Caco-2 (cell line): ENCODE data around the gene LMF1. TPM values are rescaled to one million over a fixed set of nuclear protein-coding genes. Genes with fewer than 3 reads are reported as not detected.

Experiments used
- BruUV-seq: library from RNA; stranded (reverse); fragments of 400-500 nt; replicated peaks from 2 replicates; lab custom pipeline; 2021; lab: Mats Ljungman, UMichigan
- CTCF ChIA-PET: fragments of 300-600 bp; sonication (Branson Sonifier 250); formaldehyde crosslinking; loops from one replicate; lab custom pipeline; 2022; ENCODE audit warnings: antibody characterized with exemption; lab: Charles Lee
- POLR2A ChIA-PET: fragments of 300-600 bp; sonication (Branson Sonifier 250); formaldehyde crosslinking; loops from one replicate; lab custom pipeline; 2022; ENCODE audit warnings: antibody characterized with exemption; lab: Charles Lee
- DNase-seq, 2 experiments: peaks; one replicate each; pipeline versions ENCODE4 v3.0.0 to v3.0.0-alpha.2; 2020 to 2022
- H3K27me3 ChIP-seq: replicated peaks from 2 replicates; pipeline ENCODE4 v1.6.0; 2011; ENCODE audit warnings: low read length; ENCODE audit not compliant: control insufficient read depth, insufficient read depth
- H3K36me3 ChIP-seq: 2 replicates; pipeline ENCODE4 v1.5.1; 2011; ENCODE audit warnings: low read length; ENCODE audit not compliant: control insufficient read depth, insufficient read depth
- H3K4me1 ChIP-seq: fragments of 250-450 bp; sonication (Bioruptor Pico); 2 replicates; pipeline ENCODE4 v1.5.1; 2020; ENCODE audit warnings: mild to moderate bottlenecking
- H3K4me3 ChIP-seq: 2 replicates; pipeline ENCODE4 v1.5.1; 2011; ENCODE audit warnings: low read depth, mild to moderate bottlenecking, control low read depth, low read length
- H3K9me3 ChIP-seq: fragments of 250-450 bp; sonication (Bioruptor Pico); 2 replicates; pipeline ENCODE4 v1.5.1; 2020; ENCODE audit warnings: mild to moderate bottlenecking, moderate library complexity
- H3K27ac Mint-ChIP-seq: one replicate; pipeline ENCODE4 v1.8.0; 2022; ENCODE audit warnings: mixed read lengths; ENCODE audit not compliant: unreplicated experiment
- H3K27me3 Mint-ChIP-seq: one replicate; pipeline ENCODE4 v1.8.0; 2022; ENCODE audit warnings: mixed read lengths; ENCODE audit not compliant: insufficient read depth, unreplicated experiment
- H3K36me3 Mint-ChIP-seq: one replicate; pipeline ENCODE4 v1.8.0; 2022; ENCODE audit warnings: mild to moderate bottlenecking, mixed read lengths; ENCODE audit not compliant: insufficient read depth, unreplicated experiment
- H3K4me1 Mint-ChIP-seq: one replicate; pipeline ENCODE4 v1.8.0; 2022; ENCODE audit warnings: low read depth, mixed read lengths; ENCODE audit not compliant: unreplicated experiment
- H3K4me3 Mint-ChIP-seq: one replicate; pipeline ENCODE4 v1.8.0; 2022; ENCODE audit warnings: mild to moderate bottlenecking, moderate library complexity, mixed read lengths; ENCODE audit not compliant: unreplicated experiment
- H3K9me3 Mint-ChIP-seq: one replicate; pipeline ENCODE4 v1.8.0; 2022; ENCODE audit warnings: mixed read lengths; ENCODE audit not compliant: unreplicated experiment
- intact Hi-C: fragments of 100-400 bp; cut with micrococcal nuclease; formaldehyde crosslinking; loops from one replicate; pipeline ENCODE4 v1.10.0; 2022; ENCODE audit not compliant: unreplicated experiment
- total RNA-seq: library from RNA; stranded (reverse); gene quantifications from 2 replicates; pipeline ENCODE4 v1.2.3, GENCODE V29; 2022
- TF ChIP-seq, protein P1 (sequence below), 2 experiments: fragments of 200-600 bp in 1 of 2; IDR thresholded peaks; 1 replicate in 1 of 2; 2 replicates in 1 of 2; pipeline versions ENCODE4 v1.5.1 to v1.8.0; 2011 to 2022; ENCODE audit warnings: antibody characterized with exemption in 1 of 2, control low read depth in 1 of 2, inconsistent platforms in 1 of 2, low read depth in 1 of 2, low read length in 1 of 2, mild to moderate bottlenecking in 1 of 2, moderate library complexity in 1 of 2; ENCODE audit not compliant: insufficient read depth in 1 of 2, severe bottlenecking in 1 of 2, unreplicated experiment in 1 of 2

The LMF1 gene
- total RNA-seq, 1 experiment from 2014 or later = 12.3 TPM

DNA sequence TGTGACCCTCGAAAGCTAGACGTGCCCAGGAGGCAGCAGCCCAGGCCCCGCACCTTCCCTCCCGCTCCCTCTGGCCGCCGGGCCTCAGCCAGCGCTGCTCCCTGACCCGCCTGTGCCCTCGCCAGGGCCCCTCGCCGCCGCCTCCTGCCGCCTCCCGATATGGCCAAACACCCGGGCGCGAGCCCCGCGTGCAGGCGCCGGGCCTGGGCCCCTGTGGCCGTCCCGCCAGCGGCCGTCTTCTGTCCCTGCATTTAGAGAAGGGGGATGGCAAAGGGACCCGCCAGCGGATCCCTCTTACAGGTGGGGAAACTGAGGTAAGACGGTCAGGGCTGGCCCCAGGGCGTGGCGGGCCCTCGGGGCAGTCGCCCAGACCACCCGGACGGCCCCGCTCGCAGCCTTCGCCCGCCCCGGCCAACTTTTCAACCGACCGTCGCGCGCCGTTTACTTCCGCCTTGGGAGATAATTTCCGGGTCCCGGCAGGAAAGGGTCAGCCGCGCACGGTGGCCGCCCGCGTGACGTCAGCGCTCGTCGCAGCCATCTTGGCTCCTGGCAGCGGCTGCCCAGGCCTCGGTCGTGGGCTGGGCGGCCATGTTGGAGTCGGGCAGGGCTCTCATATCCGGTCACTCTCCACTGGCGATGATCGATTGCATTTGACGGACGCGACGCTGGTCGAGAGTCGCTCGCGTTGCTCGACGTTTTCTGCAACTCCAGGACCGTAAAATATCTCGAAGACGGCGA lies 163.3 kb downstream of the LMF1 start:
- peaks cover 15% of the 10 kb centered on the region for H3K36me3 Mint-ChIP-seq
- H3K27me3 Mint-ChIP-seq = no peaks in the 10 kb centered on the region
- peak overlapping the region; percentile 96 for H3K4me3 Mint-ChIP-seq
- CTCF ChIA-PET = interaction anchor here (1.2 kb wide), 1 partner anchor 19 kb away, joined by 3 read pairs; the partner anchor contains the start of genes CHTF18 and RPUSD1
- peak; percentile 92 to 94 for DNase-seq
- peak overlapping the region; percentile 94 for H3K27ac Mint-ChIP-seq
- Histone ChIP-seq H3K36me3 (no peaks in the 10 kb centered on the region), H3K27me3 (no peaks in the 10 kb centered on the region), H3K9me3 (no peaks in the 10 kb centered on the region), H3K4me1 (no peaks in the 10 kb centered on the region), H3K4me3 (peak overlapping the region; percentile 76)
- no TSS peak for BruUV-seq
- intact Hi-C loops = no loop called here
- POLR2A ChIA-PET = interaction anchor here (0.5 kb wide), 1 partner anchor 812 kb away, joined by 3 read pairs; no protein-coding TSS in a partner anchor
- H3K4me1 Mint-ChIP-seq = no peaks in the 10 kb centered on the region
- TF ChIP-seq, protein P1, sequence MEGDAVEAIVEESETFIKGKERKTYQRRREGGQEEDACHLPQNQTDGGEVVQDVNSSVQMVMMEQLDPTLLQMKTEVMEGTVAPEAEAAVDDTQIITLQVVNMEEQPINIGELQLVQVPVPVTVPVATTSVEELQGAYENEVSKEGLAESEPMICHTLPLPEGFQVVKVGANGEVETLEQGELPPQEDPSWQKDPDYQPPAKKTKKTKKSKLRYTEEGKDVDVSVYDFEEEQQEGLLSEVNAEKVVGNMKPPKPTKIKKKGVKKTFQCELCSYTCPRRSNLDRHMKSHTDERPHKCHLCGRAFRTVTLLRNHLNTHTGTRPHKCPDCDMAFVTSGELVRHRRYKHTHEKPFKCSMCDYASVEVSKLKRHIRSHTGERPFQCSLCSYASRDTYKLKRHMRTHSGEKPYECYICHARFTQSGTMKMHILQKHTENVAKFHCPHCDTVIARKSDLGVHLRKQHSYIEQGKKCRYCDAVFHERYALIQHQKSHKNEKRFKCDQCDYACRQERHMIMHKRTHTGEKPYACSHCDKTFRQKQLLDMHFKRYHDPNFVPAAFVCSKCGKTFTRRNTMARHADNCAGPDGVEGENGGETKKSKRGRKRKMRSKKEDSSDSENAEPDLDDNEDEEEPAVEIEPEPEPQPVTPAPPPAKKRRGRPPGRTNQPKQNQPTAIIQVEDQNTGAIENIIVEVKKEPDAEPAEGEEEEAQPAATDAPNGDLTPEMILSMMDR (IDR thresholded peaks at IDR 0.05; ENCODE audit: insufficient read depth in 1 of 2, low read depth in 1 of 2, low read length in 1 of 2, severe bottlenecking in 1 of 2, unreplicated experiment in 1 of 2) = no peak
- no peaks in the 10 kb centered on the region for H3K9me3 Mint-ChIP-seq

DNA sequence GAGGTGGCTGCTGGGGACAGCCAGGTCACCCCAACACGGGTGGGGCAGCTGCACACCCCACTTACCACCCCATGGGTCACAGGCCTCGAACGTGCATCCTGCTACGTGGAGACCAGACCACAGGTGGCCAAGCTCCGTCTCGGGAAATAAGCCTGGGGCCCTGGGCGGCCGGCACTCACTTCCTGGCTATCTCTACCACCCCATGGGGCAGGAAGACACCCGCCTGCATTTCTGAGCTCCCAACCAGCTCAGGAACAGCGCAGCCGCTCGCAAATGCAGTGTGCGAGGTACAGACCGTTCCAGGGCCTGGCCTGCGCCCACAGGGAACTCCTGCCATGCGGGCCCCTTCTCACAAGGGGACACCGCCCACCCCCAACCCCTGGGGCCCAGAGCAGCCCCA lies 165.3 kb downstream of the LMF1 start:
- no peak overlapping the region for H3K27ac Mint-ChIP-seq
- H3K36me3 Mint-ChIP-seq = peaks cover 18% of the 10 kb centered on the region
- Histone ChIP-seq H3K27me3 (no peaks in the 10 kb centered on the region), H3K4me1 (peaks cover 4% of the 10 kb centered on the region), H3K9me3 (no peaks in the 10 kb centered on the region), H3K4me3 (no peak overlapping the region), H3K36me3 (no peaks in the 10 kb centered on the region)
- no peak overlapping the region for H3K4me3 Mint-ChIP-seq
- TF ChIP-seq, protein P1 (IDR thresholded peaks at IDR 0.05; ENCODE audit: insufficient read depth in 1 of 2, low read depth in 1 of 2, low read length in 1 of 2, severe bottlenecking in 1 of 2, unreplicated experiment in 1 of 2) = no peak
- BruUV-seq = no TSS peak
- H3K27me3 Mint-ChIP-seq = no peaks in the 10 kb centered on the region
- POLR2A ChIA-PET = interaction anchor here (0.6 kb wide), 1 partner anchor 62 kb away, joined by 5 read pairs; no protein-coding TSS in a partner anchor
- H3K4me1 Mint-ChIP-seq = no peaks in the 10 kb centered on the region
- DNase-seq = no peak
- no peaks in the 10 kb centered on the region for H3K9me3 Mint-ChIP-seq
- intact Hi-C loops = no loop called here
- CTCF ChIA-PET = no interaction called here

DNA sequence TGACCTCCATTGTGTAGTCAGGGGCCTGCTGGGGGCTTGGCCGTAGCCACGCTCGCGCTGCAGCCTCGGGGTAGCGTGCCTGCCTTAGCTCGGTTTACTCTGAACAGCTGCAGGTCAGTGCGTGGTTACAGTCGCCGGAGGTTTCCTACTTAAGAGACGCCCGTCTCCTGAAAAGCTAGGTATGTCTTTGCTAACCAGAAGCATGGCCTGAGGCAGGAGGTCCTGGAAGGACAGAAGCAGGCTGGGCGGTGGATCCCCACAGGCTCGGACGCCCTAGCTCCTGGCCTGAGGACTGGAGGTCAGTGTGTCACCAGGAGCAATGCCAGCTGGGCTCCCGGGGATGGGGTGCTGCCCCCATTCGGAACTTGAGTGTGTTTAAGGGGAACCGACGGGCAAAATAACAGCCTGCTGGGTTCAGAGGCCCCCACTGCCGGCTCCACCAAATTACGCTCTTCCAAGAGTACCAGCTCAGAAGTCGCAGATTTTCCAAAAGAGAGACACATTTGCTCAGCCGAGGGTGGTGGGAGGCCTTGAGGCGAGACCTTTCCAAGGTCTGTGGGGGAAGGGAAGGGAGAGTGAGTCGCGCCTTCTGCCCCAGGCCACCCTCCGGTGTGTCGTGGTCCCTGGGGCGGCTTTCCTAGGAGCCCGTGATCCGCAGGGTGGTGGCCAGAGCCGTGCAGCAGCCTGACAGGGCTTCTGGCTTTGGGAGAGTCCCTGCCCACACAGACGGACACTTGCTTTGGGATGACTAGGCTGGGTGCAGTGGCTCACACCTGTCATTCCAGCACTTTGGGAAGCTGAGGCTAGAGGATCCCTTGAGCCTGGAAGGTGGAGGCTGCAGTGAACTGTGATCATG lies 166.4 kb downstream of the LMF1 start:
- peaks cover 9% of the 10 kb centered on the region for H3K4me1 ChIP-seq
- no peaks in the 10 kb centered on the region for H3K9me3 ChIP-seq
- H3K4me1 Mint-ChIP-seq = no peaks in the 10 kb centered on the region
- ChIA-PET POLR2A (interaction anchor here (2.1 kb wide), 1 partner anchor 16 kb away, joined by 8 read pairs; the partner anchor contains the start of genes CHTF18 and RPUSD1), CTCF (interaction anchor here (1.0 kb wide), 1 partner anchor 92 kb away, joined by 10 read pairs; no protein-coding TSS in a partner anchor)
- intact Hi-C loops = no loop called here
- no peak overlapping the region for H3K4me3 Mint-ChIP-seq
- H3K4me3 ChIP-seq = no peak overlapping the region
- H3K27me3 ChIP-seq = no peaks in the 10 kb centered on the region
- no peaks in the 10 kb centered on the region for H3K9me3 Mint-ChIP-seq
- TF ChIP-seq, protein P1 (IDR thresholded peaks at IDR 0.05; ENCODE audit: insufficient read depth in 1 of 2, low read depth in 1 of 2, low read length in 1 of 2, severe bottlenecking in 1 of 2, unreplicated experiment in 1 of 2) = no peak
- no peak for DNase-seq
- no TSS peak for BruUV-seq
- H3K27me3 Mint-ChIP-seq = no peaks in the 10 kb centered on the region
- H3K27ac Mint-ChIP-seq = peak overlapping the region; percentile 21
- no peaks in the 10 kb centered on the region for H3K36me3 ChIP-seq
- peaks cover 18% of the 10 kb centered on the region for H3K36me3 Mint-ChIP-seq
